ENCODE measurements around the gene MNT.

The MNT gene

GRCh38 chr17:2395258-2396181 is 5.3 kb downstream of the MNT start:
- DNase-seq = peak in 1 of 14 donors; percentile 17

DNA sequence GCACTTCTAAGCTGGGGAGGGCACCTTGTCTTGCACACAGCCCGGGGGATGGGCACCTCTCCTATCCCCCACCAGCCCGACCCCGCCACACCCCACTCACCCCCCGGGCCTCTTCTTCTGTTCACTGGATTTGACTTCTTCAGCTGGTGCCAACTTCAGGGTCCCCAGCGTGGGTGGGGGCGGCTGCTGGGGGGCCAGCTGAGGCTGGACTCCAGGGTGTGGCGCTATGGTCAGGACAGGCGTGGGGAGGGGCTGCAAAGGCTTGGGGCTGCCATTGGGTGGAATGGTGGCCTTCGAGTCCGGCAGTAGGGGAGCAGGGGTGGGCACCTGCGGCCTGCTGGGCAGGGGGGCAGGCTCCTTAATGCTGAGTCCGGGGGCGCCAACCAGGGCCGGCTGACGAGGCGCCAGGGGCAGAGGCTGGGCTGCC is 6.1 kb downstream of the MNT start:
- no peak for DNase-seq

- DNase-seq = peak in 2 of 14 donors; percentile 24 to 44
Measured at GRCh38 chr17:2393954-2394749, 6.7 kb downstream of the MNT start.

DNA sequence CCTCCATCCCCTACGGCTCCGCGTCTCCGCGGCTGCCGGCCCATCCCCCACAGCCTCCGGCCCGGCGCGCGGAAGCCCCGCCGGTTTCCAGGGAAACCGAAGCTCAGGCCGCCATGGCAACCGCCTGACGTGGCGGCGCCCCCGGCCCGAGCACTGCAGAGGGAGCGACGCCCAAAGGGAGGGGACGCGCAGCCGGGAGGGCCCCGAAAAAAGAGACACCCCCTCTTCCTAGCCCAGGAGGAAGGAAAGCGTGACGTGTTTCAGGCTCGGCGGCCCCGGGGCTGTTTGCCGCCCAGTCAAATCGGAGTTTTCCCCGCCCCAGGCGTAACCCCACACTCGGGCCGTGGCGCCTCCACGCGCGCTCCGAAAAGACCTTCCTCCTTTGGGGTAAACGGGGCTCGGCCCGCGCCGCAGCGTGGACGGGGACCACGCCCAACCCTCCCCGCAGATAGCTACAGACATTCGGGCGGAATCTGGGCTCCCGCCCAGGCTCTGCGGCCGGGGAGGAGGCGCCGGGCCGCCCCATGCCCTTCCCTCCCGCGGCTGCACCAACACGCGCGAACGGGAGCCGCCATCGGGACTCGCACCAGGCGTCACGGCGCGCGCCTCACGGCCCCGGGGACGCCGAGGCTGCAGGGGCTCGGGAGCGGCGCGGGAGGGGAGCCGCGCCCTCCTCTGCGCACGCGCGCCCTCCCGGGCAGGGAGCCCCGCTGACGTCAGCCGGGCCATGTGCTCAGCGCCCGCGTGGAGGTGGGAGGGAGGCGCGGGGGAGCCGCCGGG is 7.5 kb downstream of the MNT start:
- DNase-seq = peak; percentile 28 to 92 (median 78)

- peak; percentile 63 to 97 (median 90) for DNase-seq
Measured at GRCh38 chr17:2392252-2393173, 8.3 kb downstream of the MNT start.

DNA sequence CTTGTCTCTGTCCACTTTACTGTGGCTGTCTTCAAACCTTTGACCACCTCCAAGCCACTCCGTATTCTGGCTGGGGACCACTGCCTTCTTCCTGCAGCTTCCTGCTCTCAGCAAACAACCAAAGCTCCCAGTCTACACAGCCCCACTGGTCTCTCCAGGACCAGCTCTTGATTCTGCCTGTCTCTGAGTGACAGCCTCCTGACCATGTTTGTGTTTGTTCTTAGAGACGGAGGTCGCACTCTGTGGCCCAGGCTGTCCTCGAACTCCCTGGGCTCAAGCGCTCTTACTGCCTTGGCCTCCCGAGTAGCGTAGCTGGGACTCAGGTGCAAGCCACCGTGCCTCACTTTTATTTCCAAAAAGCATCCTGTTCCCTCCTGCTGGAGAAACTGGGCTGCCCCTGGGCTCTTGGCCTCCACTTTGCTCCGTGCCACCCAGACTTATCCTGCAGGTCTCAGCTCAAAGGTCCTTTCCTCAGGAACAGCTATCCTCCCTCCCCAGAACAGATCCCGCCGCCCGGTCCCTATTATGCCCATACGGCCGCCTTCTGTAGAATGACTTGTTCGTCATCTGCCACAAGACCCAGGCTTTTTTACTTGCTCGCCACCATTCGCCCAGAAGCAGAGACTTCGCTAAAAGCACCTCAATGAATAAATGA is 9.1 kb downstream of the MNT start:
- DNase-seq = no peak

DNA sequence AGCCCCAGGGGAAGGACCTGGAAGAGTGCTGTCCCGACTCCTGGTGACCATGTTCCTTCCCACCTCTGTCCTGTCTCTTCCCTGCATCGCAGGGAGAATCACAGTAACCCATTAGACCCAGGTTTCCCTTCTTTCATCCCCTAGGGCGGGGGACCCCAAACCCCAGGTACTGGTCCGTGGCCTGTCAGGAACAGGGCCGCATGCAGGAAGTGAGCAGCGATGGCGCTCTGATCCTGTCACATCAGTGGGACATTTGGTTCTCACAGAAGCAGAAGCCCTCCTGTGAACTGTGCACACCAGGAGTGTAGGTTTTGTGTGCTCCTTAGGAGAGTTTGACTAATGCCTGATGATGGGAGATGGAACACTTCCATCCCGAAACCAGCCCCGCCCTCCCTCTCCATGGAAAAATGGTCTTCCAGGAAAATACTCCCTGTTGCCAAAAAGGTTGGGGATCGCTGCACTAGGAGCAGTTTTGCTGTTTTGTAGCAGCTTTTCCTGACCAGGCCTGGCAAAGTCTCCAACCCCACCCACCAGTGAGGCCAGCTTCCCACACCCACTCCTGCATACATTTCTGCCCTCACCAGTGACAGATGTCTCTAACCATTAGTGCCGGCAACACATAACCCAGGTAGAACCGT is 10.5 kb downstream of the MNT start:
- no peak for DNase-seq

GRCh38 chr17:2388683-2389055 is 12.2 kb downstream of the MNT start:
- DNase-seq = peak in 1 of 14 donors; percentile 15

GRCh38 chr17:2388020-2388682 is 12.7 kb downstream of the MNT start:
- DNase-seq = no peak

DNA sequence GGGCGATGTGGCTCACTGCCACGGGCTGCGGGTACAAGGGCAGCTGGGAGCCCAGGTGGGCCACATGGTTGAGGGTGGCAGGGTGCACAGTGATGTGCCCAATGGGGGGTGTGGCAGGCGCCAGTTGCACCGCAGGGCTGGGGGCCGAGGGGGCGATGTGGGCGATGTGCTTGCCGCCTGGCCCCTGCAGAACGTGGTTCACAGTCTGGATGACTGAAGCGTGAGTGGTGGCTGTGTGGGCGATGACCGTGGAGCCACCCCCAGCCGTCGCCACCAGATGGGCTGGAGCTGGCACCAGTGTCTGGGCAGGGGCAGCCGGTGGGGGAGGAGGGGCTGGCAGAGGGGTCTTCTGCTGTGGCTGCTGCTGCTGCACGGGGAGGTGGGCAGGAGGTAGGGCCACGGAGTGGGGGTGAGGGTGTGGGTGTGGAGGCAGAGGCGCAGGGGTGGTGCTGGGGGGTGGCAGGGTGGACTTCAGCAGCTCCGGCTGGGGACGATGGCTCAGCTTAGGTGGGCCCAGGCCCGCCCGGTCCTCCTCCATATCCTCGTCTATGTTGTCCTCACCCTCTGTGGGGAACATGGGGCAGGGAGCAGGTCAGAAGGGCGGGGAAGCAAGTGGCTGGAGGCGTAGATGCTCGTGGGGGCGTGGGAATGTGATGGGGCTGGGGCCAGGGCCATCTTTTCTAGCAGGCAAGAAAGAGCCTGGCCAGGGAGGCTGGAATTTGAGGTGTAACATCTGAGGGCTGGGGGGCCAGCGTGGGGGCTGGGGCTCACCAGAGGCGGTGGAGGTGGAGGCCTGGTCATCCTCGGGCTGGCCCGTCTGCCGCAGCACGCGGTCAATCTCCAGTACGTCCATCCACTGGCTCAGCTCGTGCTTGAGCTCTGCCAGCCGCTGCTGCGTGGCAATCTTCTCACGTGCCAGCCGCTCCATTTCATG is 13.5 kb downstream of the MNT start:
- DNase-seq = no peak

GRCh38 chr17:2386400-2387085 is 14.3 kb downstream of the MNT start:
- no peak for DNase-seq

DNA sequence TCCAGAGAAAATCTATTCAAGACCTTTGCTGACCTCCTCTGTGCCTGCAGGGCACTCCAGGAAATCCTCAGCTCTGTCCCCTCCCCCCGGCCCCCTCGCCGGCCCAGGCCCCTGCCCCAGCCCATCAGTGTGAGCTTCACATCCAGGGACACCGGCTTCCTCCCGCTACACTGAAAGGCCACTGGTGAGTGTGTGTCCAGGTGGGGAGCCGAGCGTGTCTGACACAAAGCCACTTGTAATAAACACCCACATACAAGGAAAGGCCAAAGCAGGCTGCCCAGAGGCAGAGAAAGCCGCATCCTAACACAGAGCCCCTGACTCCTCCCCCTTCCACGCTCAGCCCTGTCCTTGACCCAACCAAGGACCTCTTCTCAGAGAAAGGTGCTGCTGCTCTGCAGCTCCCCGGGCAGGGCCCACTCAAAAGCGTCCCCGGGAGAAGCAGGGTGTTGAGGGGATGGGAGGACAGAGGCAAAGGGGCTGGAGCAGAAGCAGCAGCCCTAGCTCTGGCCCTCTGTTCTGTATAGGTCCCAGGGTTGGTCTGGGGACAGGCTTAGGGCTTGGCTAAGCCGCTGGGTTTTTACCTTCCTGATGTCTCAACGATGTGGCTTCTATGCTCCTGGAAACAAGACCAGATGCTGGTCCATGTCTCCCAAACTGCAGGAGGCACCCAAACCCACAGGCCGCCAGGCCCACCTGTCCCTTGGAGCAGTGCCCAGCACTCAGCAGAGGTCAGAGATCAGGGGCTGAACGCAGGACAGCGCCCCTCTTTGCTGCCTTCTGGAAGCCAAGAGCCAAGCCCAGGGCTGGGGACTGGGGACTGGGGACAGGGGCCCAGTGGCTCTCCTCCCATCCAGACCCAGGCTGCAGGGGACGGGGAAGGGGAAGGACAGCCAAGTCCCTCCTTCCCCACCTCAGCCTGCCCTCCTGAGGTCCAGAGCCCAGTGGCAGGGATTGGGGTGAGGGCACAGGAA is 15.3 kb downstream of the MNT start:
- no peak for DNase-seq

DNA sequence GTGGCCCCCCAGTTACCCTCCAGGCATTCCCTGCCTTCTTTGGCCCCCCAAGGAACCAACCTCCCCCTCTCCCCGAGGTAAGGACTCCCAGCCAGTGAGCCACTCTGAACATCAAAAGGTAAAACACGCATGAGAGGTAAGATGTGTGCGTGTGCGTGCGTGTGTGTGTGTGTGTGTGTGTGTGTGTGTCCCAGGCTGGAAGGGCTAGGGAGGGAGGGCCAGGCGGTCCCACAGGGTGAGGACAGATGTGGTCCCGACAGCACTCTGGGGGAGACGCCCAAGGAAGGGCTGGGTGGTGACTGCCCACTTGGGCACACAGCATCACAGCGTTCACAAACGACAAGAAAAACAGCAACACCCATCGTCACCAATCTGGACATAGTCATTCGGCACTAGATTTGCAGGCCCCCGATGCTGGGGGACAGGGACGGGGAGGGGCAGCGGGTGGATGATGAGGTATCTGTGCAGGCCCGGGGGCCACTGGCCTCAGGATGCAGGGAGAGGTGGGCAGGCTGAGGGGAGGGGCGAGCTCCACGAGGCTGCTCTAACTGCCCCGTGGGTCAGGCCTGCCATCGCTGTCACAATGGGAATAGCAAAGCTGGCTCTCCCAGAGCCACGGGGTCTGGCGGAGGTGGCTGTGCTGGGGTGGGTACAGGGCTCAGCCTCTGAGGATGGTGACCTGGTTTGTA is 16.3 kb downstream of the MNT start:
- DNase-seq = no peak

DNA sequence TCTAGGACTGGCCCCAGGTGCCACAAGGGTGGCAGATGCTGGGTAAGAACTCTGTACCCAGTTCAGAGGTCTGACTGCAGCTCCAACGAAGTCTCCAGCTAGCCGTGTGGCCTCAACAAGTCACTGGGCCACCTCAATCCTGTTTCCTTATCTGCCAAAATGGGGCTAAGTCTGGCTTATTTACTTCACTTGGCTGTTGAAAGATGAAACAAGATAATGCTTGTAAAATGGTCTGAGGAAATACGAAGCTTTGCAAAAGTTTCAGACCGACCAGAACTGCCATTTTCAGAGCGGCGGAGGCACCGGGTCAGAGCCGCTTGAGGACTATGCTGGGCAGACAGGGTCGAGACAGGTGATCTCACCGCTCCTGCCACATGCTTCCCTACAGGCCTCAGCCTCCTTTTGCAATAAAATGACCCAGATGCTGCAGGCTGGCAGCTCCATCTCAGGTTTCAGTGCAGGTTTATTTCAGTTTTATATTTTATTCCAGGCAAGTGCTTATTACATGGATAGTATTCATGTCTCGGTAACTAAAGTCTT is 17.2 kb downstream of the MNT start:
- no peak for DNase-seq

- DNase-seq = no peak
Measured at GRCh38 chr17:2380950-2381649, 19.8 kb downstream of the MNT start.
